ENCODE data around the gene SLC2A6. TPM values are rescaled to one million over a fixed set of nuclear protein-coding genes. Genes with fewer than 3 reads are reported as not detected.

The SLC2A6 gene
- polyA plus RNA-seq, 1 donor (not counting 4 experiments of a cell fraction or from before 2014, with no cell fraction given), result 15.9 TPM

DNA sequence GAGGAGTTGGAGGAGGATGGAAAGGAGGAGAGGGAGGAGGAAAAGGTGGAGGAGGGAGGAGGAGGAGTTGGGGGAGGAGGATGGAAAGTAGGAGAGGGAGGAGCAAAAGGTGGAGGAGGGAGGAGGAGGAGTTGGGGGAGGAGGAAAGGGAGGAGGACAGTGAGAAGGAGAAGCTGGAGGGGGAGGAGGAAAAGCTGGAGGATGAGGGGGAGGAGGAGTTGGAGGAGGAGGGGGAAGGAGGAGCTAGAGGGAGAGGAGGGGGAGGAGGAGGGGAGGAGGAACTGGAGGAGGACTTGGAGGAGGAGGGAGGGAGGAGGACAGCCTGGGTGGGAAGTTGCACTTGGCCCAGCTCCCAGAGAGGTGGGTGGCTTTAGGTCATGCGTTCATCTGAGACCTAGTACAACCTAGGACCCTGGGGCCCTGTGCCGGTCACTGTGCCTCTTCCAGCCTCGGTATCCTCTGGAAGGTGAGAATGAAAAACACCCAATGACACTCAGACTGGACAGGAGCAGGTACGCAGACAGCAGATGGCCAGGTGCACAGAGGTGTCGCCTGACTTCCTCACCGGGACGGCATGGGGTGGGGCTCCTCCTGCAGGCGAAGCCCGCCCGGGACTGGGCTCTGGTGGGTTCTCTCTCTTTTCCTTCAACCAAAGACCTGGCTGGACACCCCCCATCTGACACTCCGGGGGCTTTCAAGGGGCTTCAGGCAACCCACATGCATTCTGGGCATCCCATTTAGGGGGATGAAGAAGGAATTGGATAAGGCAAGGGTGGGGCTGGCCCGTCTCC lies 12.2 kb upstream of the SLC2A6 start:
- no peak overlapping the region for H3K4me3 ChIP-seq (ENCODE audit: control insufficient read depth in 2 of 3, extremely low read depth in 1 of 3, insufficient read depth in 2 of 3, low read depth in 1 of 3, low read length in 3 of 3)
- peaks cover 18% of the 10 kb centered on the region for H3K27me3 ChIP-seq (ENCODE audit: control insufficient read depth, extremely low read depth, insufficient read depth, low read length)
- no peaks in the 10 kb centered on the region for H3K79me2 ChIP-seq (ENCODE audit: control insufficient read depth, insufficient read depth, low read length)
- DNase-seq (ENCODE audit: low read depth, low spot score) (no peak), FAIRE-seq (no peak)
- H3K9me3 ChIP-seq (ENCODE audit: control insufficient read depth, low read depth, low read length), result no peaks in the 10 kb centered on the region
- H3K9me1 ChIP-seq (ENCODE audit: control insufficient read depth, extremely low read depth, insufficient read depth, low read length), result no peaks in the 10 kb centered on the region
- dilution Hi-C loops (cut with MboI; ENCODE audit: extremely low pct_ligation_motif_present, low sequenced_read_pairs), result no loop called here
- no peak overlapping the region for H3K4me2 ChIP-seq (ENCODE audit: control insufficient read depth, extremely low read depth, insufficient read depth, low read depth, low read length)
- H3K36me3 ChIP-seq (ENCODE audit: control insufficient read depth in 2 of 2, extremely low read depth in 1 of 2, insufficient read depth in 2 of 2, low read length in 2 of 2), result no peaks in the 10 kb centered on the region
- no peak for TF ChIP-seq EZH2 (IDR thresholded peaks at IDR 0.05; ENCODE audit: low read length)
- TF ChIP-seq, protein P1, sequence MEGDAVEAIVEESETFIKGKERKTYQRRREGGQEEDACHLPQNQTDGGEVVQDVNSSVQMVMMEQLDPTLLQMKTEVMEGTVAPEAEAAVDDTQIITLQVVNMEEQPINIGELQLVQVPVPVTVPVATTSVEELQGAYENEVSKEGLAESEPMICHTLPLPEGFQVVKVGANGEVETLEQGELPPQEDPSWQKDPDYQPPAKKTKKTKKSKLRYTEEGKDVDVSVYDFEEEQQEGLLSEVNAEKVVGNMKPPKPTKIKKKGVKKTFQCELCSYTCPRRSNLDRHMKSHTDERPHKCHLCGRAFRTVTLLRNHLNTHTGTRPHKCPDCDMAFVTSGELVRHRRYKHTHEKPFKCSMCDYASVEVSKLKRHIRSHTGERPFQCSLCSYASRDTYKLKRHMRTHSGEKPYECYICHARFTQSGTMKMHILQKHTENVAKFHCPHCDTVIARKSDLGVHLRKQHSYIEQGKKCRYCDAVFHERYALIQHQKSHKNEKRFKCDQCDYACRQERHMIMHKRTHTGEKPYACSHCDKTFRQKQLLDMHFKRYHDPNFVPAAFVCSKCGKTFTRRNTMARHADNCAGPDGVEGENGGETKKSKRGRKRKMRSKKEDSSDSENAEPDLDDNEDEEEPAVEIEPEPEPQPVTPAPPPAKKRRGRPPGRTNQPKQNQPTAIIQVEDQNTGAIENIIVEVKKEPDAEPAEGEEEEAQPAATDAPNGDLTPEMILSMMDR (optimal IDR thresholded peaks at IDR 0.05 in 1 of 3, IDR thresholded peaks at IDR 0.05 in 1 of 3, conservative IDR thresholded peaks at IDR 0.05 in 1 of 3; ENCODE audit: extremely low read depth in 1 of 3, insufficient read depth in 2 of 3, low read length in 3 of 3), result no peak
- no peak overlapping the region for H3K9ac ChIP-seq (ENCODE audit: control insufficient read depth, extremely low read depth, insufficient read depth, low read length)
- peaks cover 12% of the 10 kb centered on the region for H3K4me1 ChIP-seq (ENCODE audit: control insufficient read depth, extremely low read depth, insufficient read depth, low read length)
- H3K27ac ChIP-seq (ENCODE audit: control insufficient read depth, insufficient read depth, low read length), result no peak overlapping the region
- H4K20me1 ChIP-seq (ENCODE audit: control insufficient read depth, extremely low read depth, insufficient read depth, low read length), result no peaks in the 10 kb centered on the region
- H2AFZ ChIP-seq (ENCODE audit: control insufficient read depth, low read length), result no peak overlapping the region

DNA sequence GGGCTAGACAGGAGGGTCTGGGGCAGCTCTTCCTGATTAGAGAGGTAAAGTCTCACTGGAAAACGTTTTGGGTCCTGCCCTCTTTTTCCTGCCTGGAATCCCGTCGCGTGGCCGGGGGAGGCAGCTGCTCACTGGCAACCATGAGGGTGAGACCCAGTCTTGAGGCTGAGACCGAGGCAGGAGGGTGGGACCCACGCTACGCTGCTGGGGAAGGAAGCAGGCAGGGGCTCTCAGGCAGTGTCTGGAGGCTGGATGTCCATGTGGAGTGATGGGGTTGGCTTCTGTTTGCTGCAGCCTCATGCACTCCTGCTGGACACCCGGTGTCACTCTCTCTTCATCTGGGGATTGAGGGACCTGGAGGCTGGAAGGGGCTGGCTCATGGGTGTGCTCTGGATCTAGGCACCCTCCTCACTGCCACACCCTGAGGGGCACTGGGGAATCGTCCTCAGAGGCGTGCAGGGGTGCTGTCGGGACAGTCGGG lies 11.3 kb upstream of the SLC2A6 start:
- Histone ChIP-seq H2AFZ (ENCODE audit: control insufficient read depth, low read length) (no peak overlapping the region), H3K4me2 (ENCODE audit: control insufficient read depth, extremely low read depth, insufficient read depth, low read depth, low read length) (no peak overlapping the region), H3K4me1 (ENCODE audit: control insufficient read depth, extremely low read depth, insufficient read depth, low read length) (peaks cover 12% of the 10 kb centered on the region), H3K9me1 (ENCODE audit: control insufficient read depth, extremely low read depth, insufficient read depth, low read length) (no peaks in the 10 kb centered on the region), H3K36me3 (ENCODE audit: control insufficient read depth in 2 of 2, extremely low read depth in 1 of 2, insufficient read depth in 2 of 2, low read length in 2 of 2) (no peaks in the 10 kb centered on the region), H4K20me1 (ENCODE audit: control insufficient read depth, extremely low read depth, insufficient read depth, low read length) (no peaks in the 10 kb centered on the region), H3K4me3 (ENCODE audit: control insufficient read depth in 2 of 3, extremely low read depth in 1 of 3, insufficient read depth in 2 of 3, low read depth in 1 of 3, low read length in 3 of 3) (no peak overlapping the region), H3K9ac (ENCODE audit: control insufficient read depth, extremely low read depth, insufficient read depth, low read length) (no peak overlapping the region), H3K27me3 (ENCODE audit: control insufficient read depth, extremely low read depth, insufficient read depth, low read length) (peaks cover 18% of the 10 kb centered on the region), H3K9me3 (ENCODE audit: control insufficient read depth, low read depth, low read length) (no peaks in the 10 kb centered on the region), H3K27ac (ENCODE audit: control insufficient read depth, insufficient read depth, low read length) (no peak overlapping the region), H3K79me2 (ENCODE audit: control insufficient read depth, insufficient read depth, low read length) (no peaks in the 10 kb centered on the region)
- TF ChIP-seq EZH2 (IDR thresholded peaks at IDR 0.05; ENCODE audit: low read length), result no peak
- TF ChIP-seq, protein P1 (optimal IDR thresholded peaks at IDR 0.05 in 1 of 3, IDR thresholded peaks at IDR 0.05 in 1 of 3, conservative IDR thresholded peaks at IDR 0.05 in 1 of 3; ENCODE audit: extremely low read depth in 1 of 3, insufficient read depth in 2 of 3, low read length in 3 of 3), result no peak
- FAIRE-seq, result no peak
- DNase-seq (ENCODE audit: low read depth, low spot score), result no peak
- dilution Hi-C loops (cut with MboI; ENCODE audit: extremely low pct_ligation_motif_present, low sequenced_read_pairs), result no loop called here

All from keratinocyte (primary cell).